ENCODE data around the gene NPTN. TPM values are rescaled to one million over a fixed set of nuclear protein-coding genes. Genes with fewer than 3 reads are reported as not detected.

Gene NPTN
- total and polyA plus RNA-seq, 9 of the 15 experiments (the other 6 are each of a cell fraction or from before 2014, with no cell fraction given) = 9.6 to 48.5 (median 21.7) TPM

DNA sequence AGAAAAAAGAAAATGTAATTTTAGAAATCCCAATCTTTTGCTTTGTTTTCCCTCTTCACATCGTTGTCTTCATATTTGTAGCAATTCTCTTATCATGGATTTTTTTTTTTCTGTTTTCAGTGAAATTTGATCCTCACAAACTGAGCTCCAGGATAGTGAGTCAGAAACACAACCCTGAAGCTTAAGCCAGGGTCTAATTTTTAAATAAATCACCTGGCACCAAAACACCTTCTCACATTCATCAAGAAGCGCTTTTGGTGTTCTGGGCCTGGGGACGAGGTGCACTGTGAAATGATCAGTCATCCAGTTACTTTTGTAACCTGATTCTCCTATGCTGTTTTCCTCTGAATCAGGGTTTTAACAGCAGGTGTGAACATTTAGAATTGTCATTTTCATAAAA, 102.5 kb downstream of the NPTN start:
- Histone ChIP-seq H2AFZ (ENCODE audit: low read depth, low read length) (no peak overlapping the region), H3K4me1 (replicated peaks in 1 of 2; ENCODE audit: control insufficient read depth in 2 of 2, insufficient read depth in 2 of 2, low read length in 2 of 2) (no peaks in the 10 kb centered on the region), H3K4me3 (no peak overlapping the region), H3K9me1 (ENCODE audit: control insufficient read depth, insufficient read depth, low read length) (no peaks in the 10 kb centered on the region), H3K79me2 (ENCODE audit: control insufficient read depth, insufficient read depth, low read length) (no peaks in the 10 kb centered on the region), H4K20me1 (replicated peaks; ENCODE audit: control insufficient read depth, insufficient read depth, low read length) (no peaks in the 10 kb centered on the region), H3K4me2 (ENCODE audit: insufficient read depth, low read length) (no peak overlapping the region), H3K36me3 (ENCODE audit: control insufficient read depth, insufficient read depth, low read length) (no peaks in the 10 kb centered on the region), H3K9ac (ENCODE audit: insufficient read depth in 1 of 2, low read depth in 2 of 2, low read length in 2 of 2) (no peak overlapping the region), H3K27ac (ENCODE audit: extremely low read depth, low read depth, low read length) (no peak overlapping the region), H3K9me3 (replicated peaks; ENCODE audit: control insufficient read depth, insufficient read depth, low read depth, low read length) (no peaks in the 10 kb centered on the region), H3K27me3 (ENCODE audit: control insufficient read depth in 2 of 2, insufficient read depth in 2 of 2, low read length in 2 of 2) (no peaks in the 10 kb centered on the region)
- intact Hi-C loops (cut with micrococcal nuclease) = no loop called here
- in situ Hi-C loops (cut with MboI) = no loop called here
- CTCF ChIA-PET (ENCODE audit: low intra/inter-chr PET ratio) = no interaction called here
- POLR2A ChIA-PET = interaction anchor here (1.6 kb wide), 1 partner anchor 10 kb away, joined by 5 read pairs; no protein-coding TSS in a partner anchor
- BruUV-seq (replicated peaks) = no TSS peak
- FAIRE-seq (no peak), DNase-seq (ENCODE audit: extremely low read depth in 1 of 4, low spot score in 3 of 4) (no peak), ATAC-seq (no peak)
- WGBS (ENCODE audit: insufficient coverage, low coverage, missing lambda C conversion rate) = 0% methylated on average over 3 of the region's 3 CpGs
- TF ChIP-seq POLR2A (conservative IDR thresholded peaks at IDR 0.05) (no peak), SMAD4 (CRISPR knock-in tag; conservative IDR thresholded peaks at IDR 0.05) (no peak), FOXJ2 (tag; IDR thresholded peaks at IDR 0.05) (no peak), MCM2 (IDR thresholded peaks at IDR 0.05; ENCODE audit: low read depth) (no peak), HDAC2 (IDR thresholded peaks at IDR 0.05) (no peak), KAT8 (IDR thresholded peaks at IDR 0.05; ENCODE audit: low read depth) (no peak), ZNF224 (CRISPR knock-in tag; IDR thresholded peaks at IDR 0.05) (no peak), MCM7 (IDR thresholded peaks at IDR 0.05) (no peak), FOXK2 (conservative IDR thresholded peaks at IDR 0.05 in 1 of 2, IDR thresholded peaks at IDR 0.05 in 1 of 2; ENCODE audit: low read depth in 2 of 2) (no peak), POLR2B (IDR thresholded peaks at IDR 0.05; ENCODE audit: low read depth, partially characterized antibody) (no peak), SIRT6 (IDR thresholded peaks at IDR 0.05; ENCODE audit: low read depth, low read length) (no peak)
- TF ChIP-seq, protein P1, sequence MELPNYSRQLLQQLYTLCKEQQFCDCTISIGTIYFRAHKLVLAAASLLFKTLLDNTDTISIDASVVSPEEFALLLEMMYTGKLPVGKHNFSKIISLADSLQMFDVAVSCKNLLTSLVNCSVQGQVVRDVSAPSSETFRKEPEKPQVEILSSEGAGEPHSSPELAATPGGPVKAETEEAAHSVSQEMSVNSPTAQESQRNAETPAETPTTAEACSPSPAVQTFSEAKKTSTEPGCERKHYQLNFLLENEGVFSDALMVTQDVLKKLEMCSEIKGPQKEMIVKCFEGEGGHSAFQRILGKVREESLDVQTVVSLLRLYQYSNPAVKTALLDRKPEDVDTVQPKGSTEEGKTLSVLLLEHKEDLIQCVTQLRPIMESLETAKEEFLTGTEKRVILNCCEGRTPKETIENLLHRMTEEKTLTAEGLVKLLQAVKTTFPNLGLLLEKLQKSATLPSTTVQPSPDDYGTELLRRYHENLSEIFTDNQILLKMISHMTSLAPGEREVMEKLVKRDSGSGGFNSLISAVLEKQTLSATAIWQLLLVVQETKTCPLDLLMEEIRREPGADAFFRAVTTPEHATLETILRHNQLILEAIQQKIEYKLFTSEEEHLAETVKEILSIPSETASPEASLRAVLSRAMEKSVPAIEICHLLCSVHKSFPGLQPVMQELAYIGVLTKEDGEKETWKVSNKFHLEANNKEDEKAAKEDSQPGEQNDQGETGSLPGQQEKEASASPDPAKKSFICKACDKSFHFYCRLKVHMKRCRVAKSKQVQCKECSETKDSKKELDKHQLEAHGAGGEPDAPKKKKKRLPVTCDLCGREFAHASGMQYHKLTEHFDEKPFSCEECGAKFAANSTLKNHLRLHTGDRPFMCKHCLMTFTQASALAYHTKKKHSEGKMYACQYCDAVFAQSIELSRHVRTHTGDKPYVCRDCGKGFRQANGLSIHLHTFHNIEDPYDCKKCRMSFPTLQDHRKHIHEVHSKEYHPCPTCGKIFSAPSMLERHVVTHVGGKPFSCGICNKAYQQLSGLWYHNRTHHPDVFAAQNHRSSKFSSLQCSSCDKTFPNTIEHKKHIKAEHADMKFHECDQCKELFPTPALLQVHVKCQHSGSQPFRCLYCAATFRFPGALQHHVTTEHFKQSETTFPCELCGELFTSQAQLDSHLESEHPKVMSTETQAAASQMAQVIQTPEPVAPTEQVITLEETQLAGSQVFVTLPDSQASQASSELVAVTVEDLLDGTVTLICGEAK (IDR thresholded peaks at IDR 0.05) = no peak
- TF ChIP-seq, protein P1 (CRISPR knock-in tag; IDR thresholded peaks at IDR 0.05) = no peak
- TF ChIP-seq, protein P2, sequence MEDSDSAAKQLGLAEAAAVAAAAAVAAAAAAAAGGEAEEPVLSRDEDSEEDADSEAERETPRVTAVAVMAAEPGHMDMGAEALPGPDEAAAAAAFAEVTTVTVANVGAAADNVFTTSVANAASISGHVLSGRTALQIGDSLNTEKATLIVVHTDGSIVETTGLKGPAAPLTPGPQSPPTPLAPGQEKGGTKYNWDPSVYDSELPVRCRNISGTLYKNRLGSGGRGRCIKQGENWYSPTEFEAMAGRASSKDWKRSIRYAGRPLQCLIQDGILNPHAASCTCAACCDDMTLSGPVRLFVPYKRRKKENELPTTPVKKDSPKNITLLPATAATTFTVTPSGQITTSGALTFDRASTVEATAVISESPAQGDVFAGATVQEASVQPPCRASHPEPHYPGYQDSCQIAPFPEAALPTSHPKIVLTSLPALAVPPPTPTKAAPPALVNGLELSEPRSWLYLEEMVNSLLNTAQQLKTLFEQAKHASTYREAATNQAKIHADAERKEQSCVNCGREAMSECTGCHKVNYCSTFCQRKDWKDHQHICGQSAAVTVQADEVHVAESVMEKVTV (CRISPR knock-in tag; IDR thresholded peaks at IDR 0.05) = no peak
